GM10847 (cell line): ENCODE results near the gene KCTD11.

ENCODE experiments used
- POLR2A ChIP-seq: IDR thresholded peaks from 2 replicates; pipeline ENCODE4 v1.6.1; 2011; ENCODE audit not compliant: insufficient read length; ENCODE audit errors: extremely low read depth

Gene KCTD11

DNA sequence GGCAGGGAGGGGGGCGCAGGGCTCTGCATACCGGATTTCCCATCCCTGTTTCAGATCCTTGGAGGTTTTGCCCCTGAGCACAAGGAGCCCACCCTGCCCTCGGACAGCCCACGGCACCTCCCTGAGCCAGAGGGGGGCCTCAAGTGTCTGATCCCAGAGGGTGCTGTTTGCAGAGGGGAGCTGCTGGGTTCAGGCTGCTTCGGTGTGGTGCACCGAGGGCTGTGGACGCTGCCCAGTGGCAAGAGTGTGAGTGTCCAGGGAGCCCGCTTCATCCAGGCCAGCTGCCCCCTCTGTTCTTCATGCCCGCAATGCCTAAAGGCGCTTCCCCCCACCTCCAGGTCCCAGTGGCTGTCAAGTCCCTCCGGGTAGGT lies 31.4 kb downstream of the KCTD11 start:
- TF ChIP-seq POLR2A, result no peak

DNA sequence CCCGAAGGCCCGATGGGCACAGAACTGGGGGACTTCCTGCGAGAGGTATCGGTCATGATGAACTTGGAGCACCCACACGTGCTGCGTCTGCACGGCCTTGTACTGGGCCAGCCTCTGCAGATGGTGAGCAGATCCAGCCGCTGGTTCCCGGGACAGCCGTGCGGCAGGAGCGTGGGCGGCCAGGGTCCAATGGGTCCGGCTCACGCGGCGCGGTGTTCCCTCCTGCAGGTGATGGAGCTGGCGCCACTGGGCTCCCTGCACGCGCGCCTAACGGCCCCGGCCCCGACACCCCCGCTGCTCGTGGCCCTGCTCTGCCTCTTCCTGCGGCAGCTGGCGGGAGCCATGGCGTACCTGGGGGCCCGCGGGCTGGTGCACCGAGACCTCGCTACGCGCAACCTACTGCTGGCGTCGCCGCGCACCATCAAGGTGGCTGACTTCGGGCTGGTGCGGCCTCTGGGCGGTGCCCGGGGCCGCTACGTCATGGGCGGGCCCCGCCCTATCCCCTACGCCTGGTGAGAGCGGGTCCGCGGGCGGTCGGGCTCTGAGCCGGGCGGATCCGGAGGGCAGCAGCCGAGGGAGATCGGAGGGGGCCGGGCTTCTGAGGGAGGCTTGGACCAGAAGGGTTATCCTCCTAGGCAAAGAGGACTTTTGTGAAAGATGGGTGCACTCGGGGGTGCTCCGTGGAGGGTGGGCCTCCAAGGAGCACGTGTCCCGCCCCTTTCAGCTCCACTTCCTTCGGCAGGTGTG lies 32.0 kb downstream of the KCTD11 start:
- TF ChIP-seq POLR2A, result peak; percentile 28

DNA sequence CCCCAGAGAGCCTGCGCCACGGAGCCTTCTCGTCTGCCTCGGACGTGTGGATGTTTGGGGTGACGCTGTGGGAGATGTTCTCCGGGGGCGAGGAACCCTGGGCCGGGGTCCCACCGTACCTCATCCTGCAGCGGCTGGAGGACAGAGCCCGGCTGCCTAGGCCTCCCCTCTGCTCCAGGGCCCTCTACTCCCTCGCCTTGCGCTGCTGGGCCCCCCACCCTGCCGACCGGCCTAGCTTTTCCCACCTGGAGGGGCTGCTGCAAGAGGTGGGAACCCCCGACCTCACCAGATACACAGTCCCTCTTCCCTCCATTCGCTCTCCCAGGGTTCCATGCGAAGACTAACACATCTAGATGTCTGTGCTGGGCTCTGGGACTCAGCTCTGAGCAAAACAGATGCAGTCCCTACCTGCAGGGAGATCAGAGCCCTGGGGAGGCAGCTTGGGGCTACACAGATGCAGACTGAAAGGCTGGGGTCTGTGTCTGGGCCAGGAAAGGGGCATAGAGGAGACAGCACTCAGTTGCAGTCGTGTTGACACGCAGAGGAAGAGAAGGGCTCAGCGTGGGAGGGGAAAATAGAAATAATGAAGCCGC lies 32.6 kb downstream of the KCTD11 start:
- TF ChIP-seq POLR2A, result no peak

DNA sequence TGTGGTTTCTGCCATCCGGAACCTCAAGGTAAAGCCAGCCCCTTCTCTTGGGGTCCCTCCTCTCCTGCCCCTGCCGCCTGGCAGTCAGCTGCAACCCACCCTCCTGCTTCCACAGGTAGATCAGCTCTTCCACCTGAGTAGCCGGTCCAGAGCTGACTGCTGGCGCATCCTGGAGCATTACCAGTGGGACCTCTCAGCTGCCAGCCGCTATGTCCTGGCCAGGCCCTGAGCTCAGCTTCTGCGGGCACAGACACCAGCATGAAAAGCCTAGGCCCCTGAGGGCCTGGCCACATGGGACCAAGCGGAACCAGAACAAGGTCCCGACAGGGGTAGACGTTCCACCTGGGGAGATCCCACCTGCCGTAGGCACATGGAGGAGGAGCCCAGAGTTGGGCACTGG lies 36.9 kb downstream of the KCTD11 start:
- TF ChIP-seq POLR2A, result no peak

DNA sequence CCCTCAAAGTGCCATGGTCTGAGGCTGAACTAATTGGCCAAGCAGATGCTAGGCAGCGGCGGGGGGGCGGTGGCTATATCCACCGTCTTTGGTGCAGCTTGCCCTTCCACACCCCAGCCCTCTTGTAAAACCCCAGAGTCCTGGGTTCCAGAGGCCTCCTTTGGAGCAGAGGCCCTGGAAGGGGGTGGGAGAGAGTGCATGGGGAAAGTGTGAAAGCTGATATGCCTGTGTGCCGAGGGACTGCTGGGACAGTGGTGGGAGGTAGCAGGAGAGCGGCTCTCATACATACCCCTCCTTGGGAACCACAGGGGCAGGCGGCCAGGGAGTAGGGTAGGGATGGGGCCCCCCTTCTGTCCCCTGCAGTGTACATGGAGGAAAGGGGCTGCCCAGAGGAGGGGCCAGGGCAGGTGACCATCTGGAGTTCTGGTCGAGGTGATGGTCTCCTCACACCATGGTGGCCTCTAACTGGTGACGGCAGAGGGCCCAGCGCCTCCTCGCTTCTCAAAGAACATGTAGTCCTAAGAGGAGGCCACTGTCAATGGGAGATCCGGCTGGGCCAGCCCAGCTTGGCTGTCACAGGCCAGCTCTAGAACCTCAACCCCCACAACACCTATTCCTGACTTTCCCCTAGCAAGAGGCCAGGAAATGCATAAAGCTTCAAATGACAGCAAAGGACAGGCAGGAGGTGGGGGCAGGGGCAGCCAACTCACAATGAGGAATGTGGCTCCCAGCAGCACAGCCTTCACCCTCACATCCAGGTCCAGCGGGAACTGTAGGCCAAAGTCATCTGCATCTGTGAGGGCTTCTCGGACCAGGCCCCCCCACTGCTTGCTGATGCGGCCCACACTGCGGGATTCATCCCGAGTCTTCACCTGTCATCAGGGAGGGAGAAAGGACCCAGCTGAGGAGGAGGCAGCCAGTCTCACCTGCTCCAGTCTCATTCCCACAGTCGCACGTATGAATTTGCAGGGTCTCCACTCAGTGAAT lies 38.3 kb downstream of the KCTD11 start:
- no peak for TF ChIP-seq POLR2A

DNA sequence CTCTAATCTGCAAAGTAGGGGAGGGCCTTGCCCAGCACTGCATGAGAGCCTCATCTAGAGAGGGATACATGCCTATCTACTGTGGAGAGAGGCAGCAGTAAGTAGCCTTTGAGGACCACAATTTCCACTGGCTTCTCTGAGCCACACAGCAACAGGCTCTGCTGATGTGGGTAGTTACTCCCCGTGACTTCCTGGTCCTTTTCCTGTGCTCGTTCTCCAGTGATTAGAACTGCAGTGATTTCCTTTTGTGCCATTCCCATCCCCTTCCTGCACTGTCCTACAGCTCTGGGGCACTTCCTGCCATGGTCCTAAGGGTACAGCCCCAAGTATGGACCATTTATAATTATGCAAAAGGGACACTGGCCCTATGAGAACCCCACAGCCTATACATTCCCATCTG lies 39.3 kb downstream of the KCTD11 start:
- TF ChIP-seq POLR2A, result no peak

DNA sequence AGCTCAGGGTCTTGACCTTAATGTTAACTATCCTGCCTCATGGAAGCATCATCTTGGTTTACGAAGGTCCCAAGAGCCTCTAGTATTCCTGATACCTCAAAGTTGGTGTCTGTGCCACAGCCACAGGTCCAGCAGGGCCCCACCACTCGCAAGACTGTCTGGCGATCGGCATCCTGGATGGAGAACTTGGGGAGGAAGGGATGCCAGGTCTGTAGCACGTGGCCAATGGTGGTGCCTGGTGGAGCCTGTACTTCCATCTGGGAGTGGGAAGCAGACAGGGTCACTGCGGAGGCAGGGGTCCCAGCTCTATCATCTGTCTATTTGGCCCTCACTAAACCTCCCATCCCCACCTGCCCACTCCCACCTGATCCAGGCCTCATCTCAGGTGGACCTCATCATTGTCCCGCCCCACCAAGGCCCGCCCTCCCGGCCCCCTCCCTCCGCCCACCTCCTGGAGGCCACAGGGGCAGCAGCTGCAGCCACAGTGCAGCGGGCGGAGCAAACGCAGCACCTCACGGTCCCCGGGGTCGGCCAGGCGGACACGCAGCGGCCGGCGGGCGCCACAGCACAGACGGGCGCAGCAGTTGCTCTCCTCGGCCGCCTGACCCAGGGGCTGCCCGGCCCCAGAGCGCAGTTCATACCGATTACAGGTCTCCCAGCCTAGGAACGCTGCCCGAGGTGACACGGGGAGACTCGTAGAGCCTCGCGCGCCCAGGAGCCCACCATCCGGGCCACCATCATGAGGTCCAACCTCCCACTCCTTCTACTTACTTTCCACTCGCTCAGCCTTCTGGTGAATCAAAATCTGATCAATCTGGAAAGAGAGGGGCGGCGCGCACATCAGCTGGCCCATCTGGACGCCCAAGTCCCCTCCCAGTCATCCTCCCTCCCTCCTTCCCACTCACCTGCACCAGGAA lies 41.0 kb downstream of the KCTD11 start:
- TF ChIP-seq POLR2A, result no peak

DNA sequence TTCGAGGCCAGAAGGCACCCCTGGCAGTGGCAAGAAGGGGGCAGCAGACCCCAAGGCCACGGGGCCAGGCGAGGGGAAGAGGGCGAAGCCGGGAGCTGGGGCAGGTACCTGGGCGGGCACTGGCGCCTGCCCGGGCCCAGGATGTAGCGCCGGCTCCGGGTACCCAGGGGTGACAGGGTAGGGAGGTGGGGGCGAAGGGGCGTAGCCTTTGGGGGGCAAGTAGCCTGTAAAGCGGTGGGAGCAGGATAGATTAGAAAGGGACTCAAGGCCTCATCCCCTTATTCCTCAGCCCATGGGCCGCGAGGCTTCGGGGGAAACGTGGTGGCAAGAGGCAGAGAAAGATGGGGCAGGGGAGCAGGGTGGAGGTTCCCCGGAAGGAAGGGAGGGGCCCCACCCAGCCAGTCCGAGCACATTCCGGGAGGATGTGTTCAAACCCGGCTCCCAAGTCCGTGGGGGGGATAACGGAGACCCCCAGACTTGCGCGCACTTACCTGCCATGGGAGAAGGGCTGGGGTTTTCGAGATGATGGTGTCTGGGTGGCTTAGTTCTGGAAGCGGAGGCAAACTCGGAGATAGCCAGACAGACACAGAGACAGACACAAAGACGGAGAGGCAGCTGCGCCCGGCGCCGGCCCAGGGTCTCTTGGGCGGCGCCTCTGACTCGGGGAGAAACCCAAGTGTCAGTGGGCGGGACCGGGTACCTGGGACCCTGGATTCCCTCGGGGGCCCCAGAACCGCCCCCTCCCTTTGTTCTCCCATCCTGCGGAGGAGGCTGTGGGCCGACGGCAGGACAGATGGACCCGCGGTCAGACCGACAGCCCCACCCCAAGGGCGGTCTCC lies 41.9 kb downstream of the KCTD11 start:
- TF ChIP-seq POLR2A, result no peak

DNA sequence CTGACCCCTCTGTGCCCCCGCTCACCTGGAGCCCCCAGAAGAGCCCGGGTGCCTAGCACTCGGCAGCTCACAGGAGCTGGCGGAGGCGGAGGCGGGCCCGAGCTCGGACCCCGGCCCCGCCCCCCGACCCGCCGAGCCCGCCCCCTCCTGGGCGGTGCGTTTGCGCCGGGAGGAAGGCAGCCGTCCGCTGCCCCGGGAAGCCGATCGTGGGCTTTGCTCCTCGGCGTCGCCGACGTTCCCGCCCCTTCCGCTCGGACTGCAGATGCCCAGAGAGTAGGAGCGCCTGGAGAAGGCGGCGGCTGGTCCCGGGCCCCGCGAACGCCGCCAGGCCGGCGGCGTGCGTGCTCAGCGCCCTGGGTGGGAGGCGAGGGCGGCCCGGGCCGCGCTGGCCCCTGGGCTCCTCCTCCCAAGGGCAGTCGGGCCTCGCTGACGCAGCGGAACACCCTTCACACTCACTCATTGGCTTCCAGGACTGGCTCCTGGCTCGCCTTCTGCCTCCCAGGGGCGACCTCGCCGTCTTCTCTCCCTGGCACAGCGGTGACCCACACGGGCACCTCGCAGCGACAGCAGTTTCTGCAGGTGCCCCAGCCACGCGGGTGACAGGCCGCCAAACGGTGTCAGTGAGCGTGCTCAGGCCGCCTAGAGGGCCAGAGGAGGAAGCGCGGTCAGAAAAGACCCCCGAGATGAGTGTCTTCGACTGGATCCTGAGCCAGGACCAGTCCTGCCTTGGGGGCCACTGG lies 42.7 kb downstream of the KCTD11 start, which contains the start of gene PLSCR3:
PLSCR3 (minus strand) TSS at position 74 of the 740 bp plus-strand sequence. CDS start 415 bp downstream, outside the sequence.
- TF ChIP-seq POLR2A, result peak; percentile 72

DNA sequence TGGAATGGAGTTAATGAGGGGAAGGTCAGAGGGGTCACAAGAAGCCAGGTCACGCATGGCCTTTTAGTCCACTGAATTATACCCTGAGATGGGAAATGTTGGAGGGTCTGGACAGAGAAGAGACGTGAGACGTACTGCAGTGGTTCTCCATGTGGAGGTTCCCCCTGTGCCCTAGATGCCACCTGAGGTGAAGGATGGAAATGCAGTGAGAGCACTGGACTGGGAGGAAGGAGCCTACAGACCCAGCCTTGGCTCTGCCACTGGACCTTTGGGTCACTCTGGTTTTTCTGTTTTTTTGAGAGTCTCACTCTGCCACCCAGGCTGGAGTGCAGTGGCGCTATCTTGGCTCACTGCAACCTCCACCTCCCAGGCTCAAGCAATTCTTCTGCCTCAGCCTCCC lies 44.2 kb downstream of the KCTD11 start:
- no peak for TF ChIP-seq POLR2A

DNA sequence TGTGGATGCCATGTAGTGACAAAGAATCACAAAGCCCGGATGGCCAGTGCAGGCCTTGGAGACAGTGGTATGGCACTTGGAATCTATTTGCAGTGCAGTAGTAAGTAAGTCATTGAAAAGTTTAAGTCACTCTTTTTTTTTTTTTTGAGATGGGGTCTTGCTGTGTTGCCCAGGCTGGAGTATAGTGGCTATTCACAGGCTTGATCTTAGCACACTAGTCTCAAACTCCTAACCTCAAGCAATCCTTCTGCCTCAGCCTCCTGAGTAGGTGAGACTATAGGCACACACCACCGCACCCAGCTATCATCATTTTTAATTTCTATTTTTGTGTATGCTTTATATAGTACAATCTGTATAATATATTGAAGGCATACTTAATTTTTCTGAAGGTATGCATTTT lies 46.6 kb downstream of the KCTD11 start:
- no peak for TF ChIP-seq POLR2A

DNA sequence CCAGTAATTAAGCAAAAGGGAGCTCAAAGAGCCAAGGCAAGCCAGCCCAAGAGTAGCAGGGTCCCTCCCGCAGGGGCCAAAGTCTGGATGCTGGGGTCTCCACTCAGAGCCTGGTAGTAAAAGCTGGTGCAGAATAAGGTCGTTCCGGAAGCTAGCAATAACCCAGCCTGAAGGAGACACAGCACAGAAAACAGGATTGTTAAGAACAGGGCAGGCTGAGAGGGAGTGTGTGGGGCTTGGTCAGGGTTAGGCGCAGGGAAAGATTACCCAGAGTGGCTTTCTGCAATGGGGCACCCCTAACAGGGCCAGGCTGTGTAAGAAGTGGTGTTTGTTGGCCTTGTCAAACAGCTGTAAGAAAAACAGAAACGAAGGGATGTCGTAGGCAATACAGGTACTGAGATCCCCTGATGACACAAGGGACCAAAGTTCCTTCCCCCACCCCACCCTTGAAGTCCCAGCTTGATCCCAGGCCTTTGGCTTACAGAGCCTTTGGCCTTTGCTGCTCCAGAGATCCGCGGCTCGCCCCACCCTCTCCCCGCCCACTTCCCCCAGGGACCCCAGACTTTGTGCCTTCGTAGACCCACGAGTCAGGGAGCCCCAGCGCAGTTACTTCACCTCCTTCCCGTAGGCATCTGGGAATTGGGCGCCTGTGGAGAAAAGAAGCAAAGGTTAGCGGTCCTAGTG lies 51.2 kb downstream of the KCTD11 start:
- no peak for TF ChIP-seq POLR2A

DNA sequence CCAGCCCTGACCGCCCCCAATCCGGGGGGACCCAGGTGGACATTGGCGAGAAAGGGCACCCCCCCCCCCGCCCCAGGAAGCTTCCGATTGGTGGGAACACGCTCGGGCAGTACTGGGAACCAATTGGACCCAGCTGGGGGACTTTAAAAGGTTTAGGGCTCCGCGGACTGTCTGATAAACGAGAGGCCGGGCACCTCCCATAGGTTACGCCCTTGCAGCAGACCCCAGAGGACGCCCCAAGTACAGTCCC lies 51.7 kb downstream of the KCTD11 start:
- no peak for TF ChIP-seq POLR2A
